NCI-H1417 treated with DMSO at 0.1 percent for 48 hours (cell line): ENCODE measurements around the gene KIF6.
"Not testable (repeated sequence)": the region's sequence is repeated elsewhere in the genome, so short reads cannot be mapped to it uniquely, and the experiment has no call there.

Experiments
- DNase-seq: peaks from one replicate; lab custom pipeline; 2025; lab: John Stamatoyannopoulos, UW

The KIF6 gene

DNA sequence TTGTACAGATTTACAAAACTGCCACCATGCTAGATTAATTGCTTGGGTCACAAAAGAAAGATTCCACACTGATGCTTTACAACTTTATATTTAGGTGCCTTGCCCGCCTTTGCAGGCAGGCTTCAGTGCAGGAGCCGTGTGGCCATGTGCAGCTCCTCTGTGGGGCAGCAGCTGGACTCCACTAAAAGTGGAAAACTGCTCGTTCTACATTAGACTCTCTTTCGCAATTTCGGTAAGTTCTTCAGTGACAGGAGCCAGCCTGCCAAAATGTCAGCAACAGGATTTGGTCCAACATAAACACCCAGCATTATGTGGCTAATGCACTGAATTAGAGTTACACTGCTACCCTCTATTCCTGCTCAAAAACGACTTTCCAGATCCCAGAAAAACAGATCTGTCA, 228.3 kb downstream of the KIF6 start:
- DNase-seq: no peak

DNA sequence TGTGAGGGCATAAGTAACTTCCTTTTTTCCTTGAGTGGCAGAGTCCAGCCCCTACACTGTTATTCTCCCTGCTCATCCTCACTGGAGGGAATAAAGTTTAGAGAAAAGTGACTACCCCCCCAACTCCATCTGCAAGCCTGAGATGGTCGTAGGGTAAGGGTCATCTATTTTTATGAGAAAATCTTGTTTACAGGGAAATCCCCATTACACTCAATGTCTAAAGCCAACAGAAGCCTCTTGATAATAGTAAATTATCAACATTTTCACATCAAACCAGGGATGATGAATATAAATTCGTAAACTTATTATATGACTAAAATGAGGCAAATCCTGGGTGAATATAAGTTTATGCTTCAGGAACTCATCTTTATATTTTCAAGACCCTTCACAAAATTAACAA, 228.8 kb downstream of the KIF6 start:
- DNase-seq: no peak

DNA sequence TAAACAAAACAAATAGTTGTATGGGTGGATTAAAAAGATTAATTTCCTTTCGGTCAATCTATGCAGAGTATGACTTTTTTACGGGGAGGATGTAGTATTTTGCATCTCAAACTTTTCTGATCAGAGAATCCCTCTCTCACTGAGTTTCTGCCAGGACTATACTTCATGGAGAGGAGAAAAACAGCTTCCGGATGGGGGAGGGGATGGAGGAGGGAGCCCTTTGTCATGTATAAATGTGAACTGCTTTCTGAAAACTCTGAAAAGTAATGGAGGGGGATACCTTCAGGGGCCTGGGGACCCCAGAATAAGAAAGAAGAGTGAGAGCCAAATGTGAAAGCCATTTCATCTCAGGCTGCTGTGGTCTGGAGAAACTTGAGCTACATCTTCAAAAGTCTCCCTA, 229.6 kb downstream of the KIF6 start:
- DNase-seq: no peak

DNA sequence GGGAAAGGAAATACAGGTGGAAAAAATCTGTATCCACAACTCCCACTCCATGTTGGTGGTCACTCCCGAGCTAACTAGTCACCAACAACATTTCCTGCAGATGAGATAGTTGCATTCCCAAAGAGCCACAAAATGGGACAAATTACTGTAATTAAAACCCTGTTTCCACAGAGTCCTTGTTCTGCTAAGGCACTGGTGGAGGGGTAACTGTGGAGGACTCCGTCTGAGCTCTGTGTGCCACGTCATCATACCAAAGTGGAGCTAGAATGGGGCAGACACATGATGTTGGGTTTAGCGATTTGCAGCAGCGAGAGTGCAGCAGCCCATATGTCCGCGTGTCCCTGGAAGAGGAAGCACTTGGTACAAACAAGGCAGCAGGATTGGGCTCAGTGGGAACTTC, 230.2 kb downstream of the KIF6 start:
- DNase-seq: no peak

DNA sequence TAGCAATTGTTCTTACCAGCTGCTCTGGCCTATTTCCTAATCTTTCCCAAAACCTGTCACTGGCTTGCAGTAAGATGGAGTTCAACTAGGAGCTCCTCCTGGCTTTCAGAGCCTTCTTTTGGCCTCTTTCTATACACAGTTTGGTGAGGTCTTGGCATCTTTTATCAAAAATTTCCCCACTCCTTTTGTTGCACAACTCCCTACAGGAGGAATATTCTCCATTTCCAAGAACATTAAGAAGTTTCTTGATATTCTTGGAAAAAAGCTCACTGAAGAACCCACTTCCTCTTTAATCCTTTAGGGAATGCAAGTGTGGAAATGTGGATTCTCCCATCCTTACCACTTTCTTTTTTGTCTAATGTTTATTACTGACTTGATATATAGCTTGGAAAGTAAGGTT, 231.4 kb downstream of the KIF6 start:
- no peak for DNase-seq

DNA sequence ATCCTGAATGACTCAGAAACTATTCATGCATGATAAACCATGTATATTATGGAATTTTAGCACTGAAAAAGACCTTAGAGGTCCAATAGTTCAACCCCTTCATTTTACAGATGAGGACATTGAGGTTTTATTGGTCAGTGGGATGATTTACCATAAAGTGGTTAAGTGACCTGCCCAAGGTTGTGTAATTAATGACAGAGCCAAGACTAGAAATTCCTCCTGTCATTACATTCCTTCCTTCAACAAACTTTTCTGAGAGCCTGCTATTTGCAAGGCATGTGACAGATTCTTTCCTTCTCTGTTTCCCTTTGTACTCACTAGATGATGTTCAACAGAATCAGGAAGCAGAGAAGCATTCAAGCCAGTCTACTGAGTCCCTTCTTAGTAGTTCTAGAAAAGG, 232.0 kb downstream of the KIF6 start:
- no peak for DNase-seq

DNA sequence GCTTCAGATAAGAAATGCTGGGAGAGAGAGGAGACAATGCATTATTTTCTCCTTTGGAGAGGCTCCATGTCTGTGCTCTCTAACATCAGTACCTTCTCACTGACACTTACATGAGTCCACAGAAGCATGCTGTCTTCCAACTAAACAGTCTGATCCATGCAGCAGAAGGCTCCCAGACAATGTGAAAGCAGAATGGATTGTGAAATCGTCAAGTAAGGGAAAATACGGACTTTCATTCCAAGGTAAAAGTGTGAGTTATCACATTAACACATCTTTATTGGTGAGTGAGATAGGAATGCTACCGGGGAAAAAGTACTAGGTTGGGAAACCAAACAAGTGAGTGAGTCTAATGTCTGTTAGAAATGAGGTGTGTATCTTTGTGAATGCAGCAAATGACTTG, 235.1 kb downstream of the KIF6 start:
- no peak for DNase-seq

DNA sequence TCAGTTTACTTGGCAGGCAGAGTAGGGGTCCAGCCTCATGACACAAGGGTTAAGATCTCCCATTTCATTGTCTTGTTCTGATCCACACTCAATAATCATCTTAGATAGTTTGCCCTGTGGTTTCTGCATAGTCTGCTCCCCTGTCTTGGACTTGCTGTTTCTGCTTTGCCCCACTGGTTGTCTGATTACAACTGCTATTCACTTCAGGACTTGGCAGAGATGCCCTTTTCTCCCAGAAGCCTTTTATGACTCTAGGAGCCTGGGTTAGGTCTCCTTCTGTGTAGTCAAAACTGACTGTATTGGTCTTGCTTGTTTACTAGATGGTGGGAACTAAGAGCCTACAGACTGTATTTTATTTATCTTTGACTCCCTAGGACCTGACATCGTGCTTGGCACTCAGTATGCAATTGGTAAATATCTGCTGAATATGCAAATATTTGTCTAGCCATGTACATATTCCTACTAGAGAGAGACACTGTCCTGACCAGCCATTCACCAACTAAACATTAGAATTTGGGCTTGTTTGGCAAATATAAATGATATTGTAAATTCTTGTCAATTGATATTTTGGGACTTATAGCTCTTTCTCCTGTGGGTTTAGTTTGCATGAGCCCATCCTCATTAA, 236.8 kb downstream of the KIF6 start:
- DNase-seq: no peak

DNA sequence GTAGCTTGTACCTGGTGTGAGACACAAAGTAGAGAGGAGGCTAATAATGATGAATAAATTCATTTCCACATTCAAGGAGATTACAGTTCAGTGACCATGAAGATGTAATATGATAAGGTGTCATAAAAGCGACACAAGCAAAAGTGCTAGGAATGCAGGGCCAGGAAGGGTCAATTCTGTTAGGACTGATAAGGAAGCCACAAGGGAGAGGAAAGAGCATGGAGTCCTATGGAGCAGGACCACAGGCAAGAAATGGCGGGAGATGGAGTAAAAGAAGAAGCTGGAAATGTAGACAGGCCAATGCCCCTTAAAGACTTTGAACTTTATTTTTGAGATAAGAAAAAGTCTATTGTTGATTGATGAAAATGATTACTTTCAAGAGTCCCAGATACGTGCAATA, 240.9 kb downstream of the KIF6 start:
- no peak for DNase-seq

DNA sequence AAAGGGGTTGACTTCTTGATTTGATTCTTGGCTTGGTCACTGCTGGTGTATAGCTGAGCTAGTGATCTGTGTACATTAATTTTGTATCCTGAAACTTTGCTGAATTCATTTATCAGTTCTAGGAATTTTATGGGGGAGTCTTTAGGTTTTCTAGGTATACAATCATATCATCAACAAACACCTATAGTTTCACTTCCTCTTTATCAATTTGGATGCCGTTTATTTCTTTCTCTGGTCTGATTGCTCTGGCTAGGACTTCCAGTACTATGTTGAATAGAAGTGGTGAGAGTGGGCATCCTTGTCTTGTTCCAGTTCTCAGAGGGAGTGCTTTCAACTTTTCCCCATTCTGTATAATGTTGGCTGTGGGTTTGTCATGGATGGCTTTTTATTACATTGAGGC, 245.4 kb downstream of the KIF6 start:
- DNase-seq: not testable (repeated sequence)

DNA sequence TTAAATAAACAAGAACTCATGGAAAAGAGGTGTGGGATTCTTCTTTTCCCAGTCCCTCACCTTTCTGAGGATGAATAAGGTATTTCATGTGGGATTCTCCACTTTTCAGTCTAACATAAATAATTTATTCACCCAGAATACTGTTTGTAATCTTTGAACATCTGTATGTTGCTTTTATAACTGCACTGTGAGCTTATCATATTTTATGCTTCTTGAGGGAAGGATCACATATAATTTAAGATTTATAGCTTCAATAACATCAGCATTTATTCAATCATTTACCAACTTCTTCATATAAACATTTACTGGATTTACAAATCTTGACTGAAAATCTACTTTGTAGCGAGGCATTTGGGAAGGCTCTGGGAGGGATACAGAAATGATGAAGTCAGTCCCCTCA, 248.5 kb downstream of the KIF6 start:
- DNase-seq: no peak

DNA sequence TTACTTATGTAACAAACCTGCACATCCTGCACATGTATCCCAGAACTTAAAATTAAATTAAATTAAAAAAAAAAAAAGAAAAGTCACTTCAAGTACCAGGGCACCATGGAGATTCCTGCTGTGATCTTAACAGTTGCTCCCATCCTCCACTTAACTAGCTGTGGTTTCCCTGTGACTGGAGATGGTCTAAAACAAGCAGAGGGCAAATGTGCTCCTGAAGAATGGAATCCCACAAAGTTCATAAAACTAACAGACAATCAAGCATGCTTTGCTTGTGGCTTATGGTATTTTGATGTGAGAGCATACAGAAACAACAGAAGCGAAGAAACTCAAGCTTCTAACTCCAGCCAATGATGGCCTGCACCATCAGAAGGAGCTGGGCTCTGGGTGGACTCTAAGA, 249.1 kb downstream of the KIF6 start:
- no peak for DNase-seq

DNA sequence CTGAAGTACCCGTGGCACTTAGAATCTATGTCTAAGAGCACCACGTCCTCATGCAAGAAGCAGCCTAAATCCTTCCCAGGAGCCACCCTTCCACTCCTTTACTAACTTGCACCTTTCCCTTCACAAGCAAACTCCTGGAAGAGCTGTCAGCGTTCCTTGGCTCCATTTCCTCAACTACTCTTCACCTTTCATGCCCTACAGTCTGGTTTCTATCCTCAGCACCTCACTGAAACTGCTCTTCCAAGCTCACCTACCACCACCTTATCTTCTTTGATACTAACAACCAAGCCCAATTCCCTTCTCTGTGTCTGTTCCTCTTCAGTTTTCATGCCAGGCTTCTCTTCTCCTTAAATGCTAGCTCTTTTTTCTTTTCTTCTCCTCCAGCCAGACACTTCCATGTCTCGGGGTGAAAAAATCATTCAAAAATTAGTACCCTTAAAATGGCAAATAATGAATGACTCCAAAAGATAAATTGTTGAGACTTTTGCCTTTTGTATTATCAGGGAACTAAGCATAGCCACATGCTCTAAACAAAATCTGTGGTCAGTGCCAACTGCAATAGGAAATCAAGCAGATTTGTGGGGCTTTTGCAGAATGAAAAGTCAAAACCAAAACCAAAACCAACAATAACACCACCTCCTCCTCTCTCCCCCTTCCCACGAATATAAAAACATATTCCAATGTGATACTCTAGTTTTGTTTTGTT, 253.1 kb downstream of the KIF6 start:
- no peak for DNase-seq

DNA sequence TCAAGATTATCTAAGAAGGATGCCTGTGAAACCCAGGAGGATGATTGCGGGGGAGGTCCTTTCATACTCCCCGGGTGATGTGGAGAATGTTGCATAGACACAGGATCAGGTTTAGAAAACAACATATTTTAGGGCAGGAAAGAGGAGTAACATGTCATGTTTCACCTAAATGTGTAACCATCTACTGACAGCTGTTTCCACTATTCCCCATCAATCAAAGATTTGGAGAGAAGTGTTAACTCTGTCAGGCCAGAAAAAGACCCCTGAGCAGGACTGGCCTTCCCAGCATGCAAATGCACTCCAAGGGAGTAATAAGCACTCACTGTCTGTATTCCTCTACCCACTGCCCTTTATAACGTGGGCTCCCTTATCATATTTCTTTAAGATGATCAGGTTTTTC, 254.7 kb downstream of the KIF6 start:
- no peak for DNase-seq

DNA sequence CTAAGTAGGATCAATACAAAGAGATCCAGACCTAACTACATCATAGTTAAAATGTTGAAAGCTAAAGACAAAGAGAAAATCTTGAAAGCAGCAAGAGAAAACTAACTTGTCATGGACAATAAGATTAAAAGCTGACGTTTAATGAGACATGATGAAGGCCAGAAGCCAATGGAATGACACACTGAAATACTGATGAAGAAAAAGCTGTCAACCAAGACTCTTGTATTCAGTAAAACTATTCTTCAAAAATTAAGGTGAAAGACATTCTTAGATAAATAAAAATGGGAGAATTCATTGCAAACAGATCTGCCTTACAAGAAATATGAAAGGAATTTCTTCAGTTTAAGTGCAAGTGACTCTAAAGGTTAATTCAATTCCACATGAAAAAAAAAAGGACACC, 256.8 kb downstream of the KIF6 start:
- DNase-seq: no peak

DNA sequence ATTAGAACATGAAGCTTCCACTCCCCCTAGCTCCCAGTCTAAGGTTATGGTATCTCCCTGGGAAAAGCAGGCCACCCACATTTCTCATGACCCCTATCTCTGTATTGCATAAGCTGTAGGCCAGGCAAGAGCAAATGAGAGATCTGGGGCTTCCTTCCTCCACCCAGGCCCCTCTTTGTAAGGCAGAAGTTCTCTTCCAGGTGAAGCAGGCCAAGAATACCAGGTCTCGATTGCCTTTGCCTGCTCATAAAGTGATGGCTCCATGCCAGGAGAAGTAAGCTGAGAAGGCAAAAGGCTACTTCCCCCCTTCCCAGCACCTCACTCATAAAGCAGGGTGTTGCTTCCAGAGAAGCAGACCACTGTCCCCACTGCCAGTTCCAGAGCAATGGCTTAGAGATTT, 258.6 kb downstream of the KIF6 start:
- no peak for DNase-seq

DNA sequence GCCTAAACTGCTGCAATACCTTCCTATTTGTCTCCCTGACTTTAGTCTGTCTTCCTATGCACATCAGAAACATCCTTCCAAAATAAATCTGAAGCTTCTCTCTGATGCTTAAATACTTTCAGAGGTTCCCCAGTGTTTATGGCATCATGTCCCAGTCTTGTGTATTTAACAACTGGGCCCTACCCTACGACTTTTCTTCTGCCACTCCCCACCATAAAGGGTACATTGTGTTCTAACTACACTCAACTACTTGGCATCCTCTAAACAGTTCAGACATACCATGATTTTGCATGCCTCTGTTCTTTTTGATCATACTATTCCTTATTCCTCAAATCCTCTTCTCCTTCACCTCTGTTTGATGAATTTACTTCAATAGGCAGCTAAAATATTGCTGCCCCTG, 259.7 kb downstream of the KIF6 start:
- no peak for DNase-seq

DNA sequence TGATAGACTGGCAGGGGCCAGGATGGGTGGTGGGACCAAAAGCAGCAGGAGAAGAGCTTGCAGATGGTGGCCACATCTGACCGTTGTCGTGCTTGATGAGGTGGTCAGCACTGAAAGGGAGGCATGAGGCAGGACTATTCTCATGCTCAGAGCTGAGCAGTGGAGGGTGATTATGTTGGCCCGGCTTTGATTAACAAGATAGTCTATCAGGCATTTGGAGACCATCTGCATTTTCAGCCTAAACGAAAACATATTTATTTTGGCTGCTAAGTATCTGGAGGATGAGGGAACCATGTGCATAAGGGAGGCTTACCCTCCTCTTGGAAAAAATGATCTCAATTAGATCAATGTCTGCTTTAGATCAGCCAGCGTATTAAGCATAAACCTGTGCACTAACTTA, 261.1 kb downstream of the KIF6 start:
- DNase-seq: no peak

DNA sequence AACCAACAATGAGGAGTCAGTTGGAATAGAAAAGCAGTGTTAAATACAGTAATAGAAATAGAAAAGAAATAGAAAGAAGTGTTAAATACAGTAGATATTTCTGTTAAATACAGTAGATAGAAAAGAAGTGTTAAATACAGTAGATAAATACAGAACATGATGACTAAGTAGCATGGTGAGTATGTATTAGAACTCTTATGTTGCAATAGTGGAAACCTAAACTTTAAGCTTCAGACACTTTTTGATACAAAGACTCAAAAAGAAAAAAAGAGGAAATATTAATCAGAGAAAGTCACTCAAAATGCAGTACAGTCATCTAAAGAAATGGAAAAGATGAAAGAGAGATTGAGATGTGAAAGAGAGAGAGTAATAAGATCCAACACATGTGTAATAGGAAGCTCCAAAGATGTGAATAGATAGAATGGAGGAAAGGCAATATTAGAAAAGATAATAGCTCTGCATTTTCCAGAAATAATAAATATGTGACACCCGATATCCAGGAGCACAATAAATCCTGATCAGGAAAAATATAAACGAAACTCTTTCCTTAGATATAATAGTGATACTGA, 271.2 kb downstream of the KIF6 start:
- no peak for DNase-seq

DNA sequence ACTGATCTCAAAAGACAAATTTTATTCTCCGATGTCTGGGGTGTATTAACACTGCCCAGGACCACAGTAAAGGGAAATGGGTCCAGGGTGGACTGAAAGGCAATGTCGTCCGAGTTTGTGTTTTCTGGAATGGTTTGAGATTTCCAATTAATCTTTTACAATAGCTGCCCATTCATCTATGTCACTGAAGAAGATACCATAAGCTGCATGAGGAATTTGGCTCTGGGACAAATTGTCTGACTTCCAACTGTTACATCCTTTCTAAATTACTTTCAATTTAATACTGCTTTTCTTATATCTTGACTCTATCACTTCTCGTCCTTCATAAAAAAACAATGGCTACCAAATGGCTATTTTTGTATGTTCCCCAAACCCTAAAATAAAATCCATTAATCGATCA, 272.0 kb downstream of the KIF6 start:
- no peak for DNase-seq

DNA sequence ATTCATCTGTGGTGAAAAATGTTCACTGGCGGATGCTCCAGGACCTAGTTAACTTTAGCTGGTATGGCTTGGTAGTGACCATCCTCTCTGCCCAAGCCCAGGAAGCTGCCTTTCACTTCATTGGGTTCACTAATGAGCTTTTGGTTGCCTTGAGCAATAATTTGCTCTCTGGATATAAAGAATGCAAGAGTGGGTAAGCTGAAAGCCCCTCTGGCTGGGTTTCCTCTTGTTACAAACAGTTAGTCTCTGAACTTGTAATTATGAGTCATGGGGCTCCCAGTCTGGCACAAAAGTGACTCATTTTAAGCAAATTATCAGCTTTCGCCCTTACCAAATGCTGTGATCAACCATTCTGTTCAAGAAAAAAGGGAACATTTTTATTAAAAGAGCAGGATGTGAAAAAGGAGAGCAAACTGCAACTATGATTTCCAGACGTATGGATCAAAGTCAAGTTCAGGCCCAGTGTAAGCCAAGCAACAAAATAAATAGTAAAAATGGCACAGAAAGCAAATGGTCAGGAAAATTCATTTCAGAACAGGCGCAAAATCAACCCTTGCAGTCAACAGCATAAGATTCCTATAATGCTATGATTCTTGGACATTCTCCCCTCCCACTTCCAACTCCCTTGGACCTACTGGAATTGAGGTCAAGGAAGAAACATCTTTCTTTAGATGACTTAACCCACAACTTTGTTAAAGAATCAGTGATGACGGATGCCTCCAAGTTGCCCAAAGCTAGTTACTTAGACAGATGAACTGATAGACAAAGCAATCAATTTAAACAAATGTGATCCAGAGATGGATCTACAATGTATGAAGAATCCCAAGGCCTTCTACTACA, 272.7 kb downstream of the KIF6 start:
- DNase-seq: no peak

DNA sequence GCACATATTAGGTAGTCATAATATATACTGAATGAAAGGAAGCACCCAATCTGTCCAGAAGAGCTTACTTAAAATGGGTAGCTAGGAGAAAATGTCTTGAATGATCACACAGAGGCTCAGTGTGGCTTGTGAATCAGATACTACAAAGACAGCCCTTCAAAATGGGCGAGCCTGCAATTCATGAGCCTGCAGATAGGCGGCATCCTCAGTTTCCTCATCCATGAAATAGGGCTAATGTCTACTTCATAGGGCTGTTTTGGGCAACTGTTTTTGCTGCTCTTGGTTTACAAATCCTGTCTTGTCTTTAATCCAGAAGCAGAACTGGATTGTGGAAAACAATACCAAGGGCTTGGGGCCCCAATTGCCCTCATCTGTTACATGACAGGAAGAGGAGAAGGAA, 273.4 kb downstream of the KIF6 start:
- DNase-seq: no peak

DNA sequence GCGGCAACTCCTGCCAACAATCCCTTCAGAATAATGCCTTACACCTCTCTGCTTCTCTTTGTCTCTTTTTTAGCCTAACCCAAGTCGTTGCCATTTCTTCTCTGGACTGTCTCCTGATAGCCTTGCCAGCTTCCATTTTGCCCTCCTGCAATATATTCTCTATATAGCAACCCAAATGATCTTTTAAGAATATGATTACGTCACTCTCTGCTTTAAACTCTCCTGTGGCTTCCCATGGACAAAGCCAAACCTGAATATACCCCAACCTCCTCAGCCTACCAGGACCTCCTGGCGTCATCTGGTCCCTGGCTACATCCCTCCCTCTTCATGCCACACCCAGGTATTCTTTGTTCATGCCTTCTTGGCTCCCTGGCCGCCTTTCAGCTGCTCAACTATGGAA, 276.2 kb downstream of the KIF6 start:
- DNase-seq: no peak
